Mesothelial cell of epicardium (in vitro differentiated cells): ENCODE measurements around the gene ASH1L. TPM values are rescaled to one million over a fixed set of nuclear protein-coding genes. Genes with fewer than 3 reads are reported as not detected.

ENCODE experiments used
- DNase-seq, 2 experiments: peaks; one replicate each; pipeline ENCODE4 v3.0.0; 2021; ENCODE audit warnings: low spot score in 2 of 2; ENCODE audit not compliant: unreplicated experiment in 2 of 2
- H3K27ac Mint-ChIP-seq: 2 replicates; pipeline ENCODE4 v1.8.0; 2021; ENCODE audit warnings: mixed read lengths
- H3K27me3 Mint-ChIP-seq: 2 replicates; pipeline ENCODE4 v1.8.0; 2021; ENCODE audit warnings: low read depth, mixed read lengths
- H3K36me3 Mint-ChIP-seq: 2 replicates; pipeline ENCODE4 v1.8.0; 2021; ENCODE audit warnings: mixed read lengths
- H3K4me1 Mint-ChIP-seq: 2 replicates; pipeline ENCODE4 v1.8.0; 2021; ENCODE audit warnings: mixed read lengths
- H3K4me3 Mint-ChIP-seq: 2 replicates; pipeline ENCODE4 v1.8.0; 2021; ENCODE audit warnings: mild to moderate bottlenecking, moderate library complexity, mixed read lengths
- H3K9me3 Mint-ChIP-seq: 2 replicates; pipeline ENCODE4 v1.8.0; 2021; ENCODE audit warnings: mixed read lengths
- CTCF ChIP-seq: fragments of 200-600 bp; sonication (generic); IDR thresholded peaks from one replicate; pipeline ENCODE4 v1.5.0; 2021; ENCODE audit warnings: antibody characterized with exemption; ENCODE audit not compliant: unreplicated experiment
- total RNA-seq: library from RNA; stranded (reverse); gene quantifications from 3 replicates; pipeline ENCODE4 v1.2.1, GENCODE V29; 2021

ASH1L gene
- total RNA-seq, 1 donor from 2014 or later, result 87.7 TPM

- TF ChIP-seq CTCF, result no peak
- no peaks in the 10 kb centered on the region for H3K9me3 Mint-ChIP-seq
- peak within 1 kb of the TSS; percentile 9 for H3K27ac Mint-ChIP-seq
- peak within 1 kb of the TSS; percentile 89 for H3K4me3 Mint-ChIP-seq
- H3K27me3 Mint-ChIP-seq, result no peaks in the 10 kb centered on the region
- peaks cover 7% of the 10 kb centered on the region for H3K36me3 Mint-ChIP-seq
- peaks cover 32% of the 10 kb centered on the region for H3K4me1 Mint-ChIP-seq
- no peak for DNase-seq
Observed at GRCh38 chr1:155320661-155321617, 241.7 kb downstream of the ASH1L start, which contains the start of gene RUSC1. TSS of gene RUSC1 (plus strand) at chr1:155320894. CDS start at chr1:155321774, 880 bp downstream.

DNA sequence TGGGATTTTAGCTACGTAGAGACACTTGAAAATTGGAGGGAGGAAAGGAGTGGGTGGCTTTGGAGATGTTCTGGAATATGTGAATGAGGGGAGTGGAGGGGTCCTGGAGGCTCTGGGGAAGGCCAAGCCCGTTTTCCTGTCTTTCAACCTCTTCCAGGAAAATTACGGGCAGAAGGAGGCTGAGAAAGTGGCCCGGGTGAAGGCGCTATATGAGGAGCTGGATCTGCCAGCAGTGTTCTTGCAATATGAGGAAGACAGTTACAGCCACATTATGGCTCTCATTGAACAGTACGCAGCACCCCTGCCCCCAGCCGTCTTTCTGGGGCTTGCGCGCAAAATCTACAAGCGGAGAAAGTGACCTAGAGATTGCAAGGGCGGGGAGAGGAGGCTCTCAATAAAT, 242.4 kb downstream of the ASH1L start:
- DNase-seq, result no peak
- H3K27me3 Mint-ChIP-seq, result no peaks in the 10 kb centered on the region
- no peak for TF ChIP-seq CTCF
- peaks cover 7% of the 10 kb centered on the region for H3K36me3 Mint-ChIP-seq
- H3K9me3 Mint-ChIP-seq, result no peaks in the 10 kb centered on the region
- peak overlapping the region; percentile 89 for H3K4me3 Mint-ChIP-seq
- peaks cover 26% of the 10 kb centered on the region for H3K4me1 Mint-ChIP-seq
- peak overlapping the region; percentile 9 for H3K27ac Mint-ChIP-seq

- TF ChIP-seq CTCF, result no peak
- Mint-ChIP-seq H3K4me1 (peaks cover 26% of the 10 kb centered on the region), H3K27ac (no peak overlapping the region), H3K9me3 (no peaks in the 10 kb centered on the region), H3K4me3 (no peak overlapping the region), H3K36me3 (peaks cover 10% of the 10 kb centered on the region), H3K27me3 (no peaks in the 10 kb centered on the region)
- DNase-seq, result no peak
Observed at GRCh38 chr1:155319536-155319935, 243.1 kb downstream of the ASH1L start.

DNA sequence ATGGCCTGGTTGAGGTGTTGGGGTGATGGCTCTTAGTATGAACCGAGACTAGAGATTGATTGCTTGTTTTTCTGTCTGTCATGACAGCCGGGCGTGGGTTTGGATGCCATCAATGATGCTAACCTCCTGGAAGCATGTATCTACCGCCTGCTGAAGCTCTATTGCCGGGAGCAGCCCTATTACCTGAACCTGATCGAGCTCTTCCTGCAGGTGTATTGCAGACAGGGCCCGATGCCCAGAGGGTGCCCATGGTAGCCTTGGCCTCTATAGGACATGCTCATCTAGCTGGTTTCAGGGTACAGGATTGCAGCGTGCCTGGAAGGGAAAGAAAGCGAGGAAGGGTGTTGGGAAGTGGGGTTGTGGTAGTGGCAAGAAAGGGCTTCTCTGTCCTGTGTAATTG, 244.5 kb downstream of the ASH1L start:
- Mint-ChIP-seq H3K36me3 (peaks cover 15% of the 10 kb centered on the region), H3K9me3 (no peaks in the 10 kb centered on the region), H3K27ac (peak overlapping the region; percentile 27), H3K27me3 (no peaks in the 10 kb centered on the region), H3K4me3 (no peak overlapping the region), H3K4me1 (peaks cover 26% of the 10 kb centered on the region)
- no peak for DNase-seq
- no peak for TF ChIP-seq CTCF

DNA sequence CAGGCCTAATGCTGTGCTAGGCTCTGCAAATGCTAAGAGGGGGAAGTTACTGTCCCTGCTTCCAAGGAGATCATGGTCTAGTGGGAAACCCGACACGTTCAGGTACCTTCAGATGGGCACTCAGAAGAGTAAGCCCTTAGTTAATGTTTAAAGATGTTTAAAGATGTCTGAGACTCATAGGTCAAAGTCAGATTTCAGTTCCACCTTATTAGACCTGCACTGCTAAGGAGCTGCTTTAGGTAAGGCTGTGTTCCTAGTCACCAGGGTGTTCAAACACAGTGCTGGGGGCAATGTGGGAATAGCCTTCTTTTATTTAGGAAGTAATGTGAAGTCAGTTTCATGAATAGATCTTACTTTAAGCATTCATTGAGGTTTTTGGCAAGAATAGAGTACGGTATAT, 245.7 kb downstream of the ASH1L start:
- Mint-ChIP-seq H3K27me3 (no peaks in the 10 kb centered on the region), H3K36me3 (peaks cover 23% of the 10 kb centered on the region), H3K4me3 (no peak overlapping the region), H3K4me1 (peaks cover 19% of the 10 kb centered on the region), H3K27ac (no peak overlapping the region), H3K9me3 (no peaks in the 10 kb centered on the region)
- no peak for TF ChIP-seq CTCF
- DNase-seq, result no peak
